ENCODE data around the gene ZIK1.

DNA sequence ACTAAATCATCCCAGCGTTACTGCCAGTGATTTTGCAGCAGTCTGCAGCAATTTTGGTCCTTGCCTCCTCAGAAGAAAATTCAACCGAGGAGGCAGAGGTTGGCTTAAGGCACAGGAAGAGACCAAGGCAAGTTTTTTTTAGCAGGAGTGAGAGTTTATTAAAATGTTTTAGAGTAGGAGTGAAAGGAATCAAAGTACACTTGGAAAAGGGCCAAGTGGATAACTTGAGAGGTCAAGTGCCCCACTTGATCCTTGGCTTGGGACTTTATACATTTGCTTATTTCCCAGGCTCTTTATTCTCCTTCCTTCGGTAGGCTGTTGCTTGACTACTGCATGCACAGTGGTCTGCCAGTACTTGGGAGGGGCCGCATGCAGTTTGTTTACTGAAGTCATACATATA is 27.2 kb downstream of the ZIK1 start:
- TF ChIP-seq, protein P1, sequence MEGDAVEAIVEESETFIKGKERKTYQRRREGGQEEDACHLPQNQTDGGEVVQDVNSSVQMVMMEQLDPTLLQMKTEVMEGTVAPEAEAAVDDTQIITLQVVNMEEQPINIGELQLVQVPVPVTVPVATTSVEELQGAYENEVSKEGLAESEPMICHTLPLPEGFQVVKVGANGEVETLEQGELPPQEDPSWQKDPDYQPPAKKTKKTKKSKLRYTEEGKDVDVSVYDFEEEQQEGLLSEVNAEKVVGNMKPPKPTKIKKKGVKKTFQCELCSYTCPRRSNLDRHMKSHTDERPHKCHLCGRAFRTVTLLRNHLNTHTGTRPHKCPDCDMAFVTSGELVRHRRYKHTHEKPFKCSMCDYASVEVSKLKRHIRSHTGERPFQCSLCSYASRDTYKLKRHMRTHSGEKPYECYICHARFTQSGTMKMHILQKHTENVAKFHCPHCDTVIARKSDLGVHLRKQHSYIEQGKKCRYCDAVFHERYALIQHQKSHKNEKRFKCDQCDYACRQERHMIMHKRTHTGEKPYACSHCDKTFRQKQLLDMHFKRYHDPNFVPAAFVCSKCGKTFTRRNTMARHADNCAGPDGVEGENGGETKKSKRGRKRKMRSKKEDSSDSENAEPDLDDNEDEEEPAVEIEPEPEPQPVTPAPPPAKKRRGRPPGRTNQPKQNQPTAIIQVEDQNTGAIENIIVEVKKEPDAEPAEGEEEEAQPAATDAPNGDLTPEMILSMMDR (conservative IDR thresholded peaks at IDR 0.05; ENCODE audit: low read depth in 2 of 2): no peak
- TF ChIP-seq CREB1 (CRISPR knock-in tag; IDR thresholded peaks at IDR 0.05; ENCODE audit: low read depth): no peak
- no peak for TF ChIP-seq POLR2AphosphoS5 (IDR thresholded peaks at IDR 0.05; ENCODE audit: low read depth)
- TF ChIP-seq, protein P2, sequence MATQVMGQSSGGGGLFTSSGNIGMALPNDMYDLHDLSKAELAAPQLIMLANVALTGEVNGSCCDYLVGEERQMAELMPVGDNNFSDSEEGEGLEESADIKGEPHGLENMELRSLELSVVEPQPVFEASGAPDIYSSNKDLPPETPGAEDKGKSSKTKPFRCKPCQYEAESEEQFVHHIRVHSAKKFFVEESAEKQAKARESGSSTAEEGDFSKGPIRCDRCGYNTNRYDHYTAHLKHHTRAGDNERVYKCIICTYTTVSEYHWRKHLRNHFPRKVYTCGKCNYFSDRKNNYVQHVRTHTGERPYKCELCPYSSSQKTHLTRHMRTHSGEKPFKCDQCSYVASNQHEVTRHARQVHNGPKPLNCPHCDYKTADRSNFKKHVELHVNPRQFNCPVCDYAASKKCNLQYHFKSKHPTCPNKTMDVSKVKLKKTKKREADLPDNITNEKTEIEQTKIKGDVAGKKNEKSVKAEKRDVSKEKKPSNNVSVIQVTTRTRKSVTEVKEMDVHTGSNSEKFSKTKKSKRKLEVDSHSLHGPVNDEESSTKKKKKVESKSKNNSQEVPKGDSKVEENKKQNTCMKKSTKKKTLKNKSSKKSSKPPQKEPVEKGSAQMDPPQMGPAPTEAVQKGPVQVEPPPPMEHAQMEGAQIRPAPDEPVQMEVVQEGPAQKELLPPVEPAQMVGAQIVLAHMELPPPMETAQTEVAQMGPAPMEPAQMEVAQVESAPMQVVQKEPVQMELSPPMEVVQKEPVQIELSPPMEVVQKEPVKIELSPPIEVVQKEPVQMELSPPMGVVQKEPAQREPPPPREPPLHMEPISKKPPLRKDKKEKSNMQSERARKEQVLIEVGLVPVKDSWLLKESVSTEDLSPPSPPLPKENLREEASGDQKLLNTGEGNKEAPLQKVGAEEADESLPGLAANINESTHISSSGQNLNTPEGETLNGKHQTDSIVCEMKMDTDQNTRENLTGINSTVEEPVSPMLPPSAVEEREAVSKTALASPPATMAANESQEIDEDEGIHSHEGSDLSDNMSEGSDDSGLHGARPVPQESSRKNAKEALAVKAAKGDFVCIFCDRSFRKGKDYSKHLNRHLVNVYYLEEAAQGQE (IDR thresholded peaks at IDR 0.05; ENCODE audit: unreplicated experiment): no peak
- TF ChIP-seq NANOG (IDR thresholded peaks at IDR 0.05; ENCODE audit: borderline replicate concordance): no peak
- TF ChIP-seq EZH2phosphoT487 (IDR thresholded peaks at IDR 0.05; ENCODE audit: unreplicated experiment): no peak
- no peak for TF ChIP-seq EZH2 (IDR thresholded peaks at IDR 0.05; ENCODE audit: low read depth, unreplicated experiment)

Measured in GM23338 (cell line).